Measurements from ENCODE around the gene FGB. TPM values are rescaled to one million over a fixed set of nuclear protein-coding genes. Genes with fewer than 3 reads are reported as not detected.
A peak's percentile ranks its signal among the peaks of the same experiment; 100 is the strongest.

FGB gene
- total and polyA plus RNA-seq, 9 of the 15 experiments (the other 6 are each of a cell fraction or from before 2014, with no cell fraction given), result 0.07 to 1.9 (median 0.13) TPM; not detected in 6

- TF ChIP-seq ZNF77 (CRISPR knock-in tag; IDR thresholded peaks at IDR 0.05) (no peak), POLR2AphosphoS5 (IDR thresholded peaks at IDR 0.05; ENCODE audit: control insufficient read depth, insufficient read depth, low read depth, low read length) (no peak), DDX20 (tag; IDR thresholded peaks at IDR 0.05; ENCODE audit: low read depth) (no peak), HDGF (IDR thresholded peaks at IDR 0.05) (no peak), ZBTB9 (CRISPR knock-in tag; IDR thresholded peaks at IDR 0.05) (no peak), ZNF511 (CRISPR knock-in tag; IDR thresholded peaks at IDR 0.05) (no peak), RHOXF2B (CRISPR knock-in tag; conservative IDR thresholded peaks at IDR 0.05) (no peak), FOXA1 (IDR thresholded peaks at IDR 0.05; ENCODE audit: borderline replicate concordance) (no peak), SPI1 (IDR thresholded peaks at IDR 0.05; ENCODE audit: borderline replicate concordance, low read depth, low read length) (no peak), ZNF124 (CRISPR knock-in tag; IDR thresholded peaks at IDR 0.05) (no peak), KDM5B (IDR thresholded peaks at IDR 0.05; ENCODE audit: insufficient replicate concordance, low read depth, low read length) (no peak), GTF2E2 (tag; IDR thresholded peaks at IDR 0.05) (no peak), CBFA2T2 (conservative IDR thresholded peaks at IDR 0.05) (no peak), PBX2 (CRISPR knock-in tag; IDR thresholded peaks at IDR 0.05; ENCODE audit: low read depth) (no peak), PBX2 (tag; conservative IDR thresholded peaks at IDR 0.05; ENCODE audit: low read depth) (peak; percentile 60; the same call in 1 of the 2 replicates), NFIX (CRISPR knock-in tag; IDR thresholded peaks at IDR 0.05; ENCODE audit: low read depth) (peak; percentile 46; the same call in 1 of the 2 replicates), GABPA (tag; conservative IDR thresholded peaks at IDR 0.05; ENCODE audit: low read depth) (no peak), TSHZ1 (CRISPR knock-in tag; IDR thresholded peaks at IDR 0.05) (no peak), U2AF2 (optimal IDR thresholded peaks at IDR 0.05; ENCODE audit: low read depth, low read length) (no peak)
Measured at GRCh38 chr4:154559494-154560418, 3.1 kb upstream of the FGB start (continued).

Data from K562 (cell line).